HUES48 (cell line): ENCODE measurements around the gene PAFAH2.

Experiments
- H3K27ac ChIP-seq: one replicate; pipeline ENCODE4 v1.7.0; 2013; ENCODE audit warnings: low read depth, low read length, inconsistent platforms
- H3K27me3 ChIP-seq: 2 replicates; pipeline ENCODE4 v1.6.1; 2013; ENCODE audit warnings: mild to moderate bottlenecking, low read length; ENCODE audit not compliant: control insufficient read depth, insufficient read depth
- H3K36me3 ChIP-seq: 2 replicates; pipeline ENCODE4 v1.6.1; 2013; ENCODE audit warnings: low read length; ENCODE audit not compliant: control insufficient read depth, insufficient read depth
- H3K4me1 ChIP-seq: 2 replicates; pipeline ENCODE4 v1.6.1; 2013; ENCODE audit warnings: mild to moderate bottlenecking, low read length; ENCODE audit not compliant: control insufficient read depth, insufficient read depth
- H3K4me3 ChIP-seq: 2 replicates; pipeline ENCODE4 v1.5.1; 2013; ENCODE audit warnings: mild to moderate bottlenecking, low read depth, low read length
- H3K9ac ChIP-seq: 2 replicates; pipeline ENCODE4 v1.6.1; 2013; ENCODE audit warnings: mild to moderate bottlenecking, low read depth, low read length, moderate library complexity
- H3K9me3 ChIP-seq: 2 replicates; pipeline ENCODE4 v1.6.1; 2013; ENCODE audit warnings: low read length; ENCODE audit not compliant: control insufficient read depth, insufficient read depth

PAFAH2 gene

GRCh38 chr1:26005434-26006105 lies 7.7 kb upstream of the PAFAH2 start:
- H3K4me3 ChIP-seq = no peak overlapping the region
- H3K9me3 ChIP-seq = no peaks in the 10 kb centered on the region
- H3K36me3 ChIP-seq = no peaks in the 10 kb centered on the region
- H3K27me3 ChIP-seq = no peaks in the 10 kb centered on the region
- peaks cover under 1% of the 10 kb centered on the region; the same call in 1 of the 2 replicates for H3K4me1 ChIP-seq
- H3K9ac ChIP-seq = no peak overlapping the region
- no peak overlapping the region for H3K27ac ChIP-seq

- Histone ChIP-seq H3K9me3 (no peaks in the 10 kb centered on the region), H3K9ac (no peak overlapping the region), H3K27ac (no peak overlapping the region)
These were observed 5.9 kb upstream of the PAFAH2 start for GRCh38 chr1:26003756-26004155.

GRCh38 chr1:26003262-26003661 lies 5.4 kb upstream of the PAFAH2 start:
- Histone ChIP-seq H3K9me3 (no peaks in the 10 kb centered on the region), H3K4me1 (peaks cover 7% of the 10 kb centered on the region), H3K9ac (no peak overlapping the region), H3K4me3 (no peak overlapping the region), H3K27ac (no peak overlapping the region), H3K27me3 (no peaks in the 10 kb centered on the region), H3K36me3 (no peaks in the 10 kb centered on the region)

More at GRCh38 chr1:26003756-26004155, 5.9 kb upstream of the PAFAH2 start:
- Histone ChIP-seq H3K27me3 (no peaks in the 10 kb centered on the region), H3K4me1 (peaks cover 2% of the 10 kb centered on the region), H3K4me3 (no peak overlapping the region), H3K36me3 (no peaks in the 10 kb centered on the region)

- peaks cover 14% of the 10 kb centered on the region for H3K4me1 ChIP-seq
- no peaks in the 10 kb centered on the region for H3K36me3 ChIP-seq
- H3K27ac ChIP-seq = no peak overlapping the region
- no peaks in the 10 kb centered on the region for H3K9me3 ChIP-seq
- H3K9ac ChIP-seq = no peak overlapping the region
- H3K27me3 ChIP-seq = no peaks in the 10 kb centered on the region
- H3K4me3 ChIP-seq = no peak overlapping the region
These were observed 1.4 kb upstream of the PAFAH2 start for GRCh38 chr1:25999041-25999800.

GRCh38 chr1:25996966-25997827 lies 666 bp downstream of the PAFAH2 start:
- no peaks in the 10 kb centered on the region for H3K27me3 ChIP-seq
- H3K4me3 ChIP-seq = peak overlapping the region; percentile 79
- H3K36me3 ChIP-seq = no peaks in the 10 kb centered on the region
- peak overlapping the region; percentile 76 for H3K27ac ChIP-seq
- peak overlapping the region; percentile 66 for H3K9ac ChIP-seq
- H3K9me3 ChIP-seq = no peaks in the 10 kb centered on the region
- peaks cover 18% of the 10 kb centered on the region for H3K4me1 ChIP-seq

GRCh38 chr1:25994402-25995150 lies 3.3 kb downstream of the PAFAH2 start:
- Histone ChIP-seq H3K27me3 (no peaks in the 10 kb centered on the region), H3K9ac (no peak overlapping the region), H3K27ac (no peak overlapping the region), H3K9me3 (no peaks in the 10 kb centered on the region), H3K4me3 (no peak overlapping the region), H3K36me3 (peaks cover 3% of the 10 kb centered on the region; the same call in 1 of the 2 replicates), H3K4me1 (peaks cover 18% of the 10 kb centered on the region)

GRCh38 chr1:25993197-25993951 lies 4.5 kb downstream of the PAFAH2 start:
- H3K4me1 ChIP-seq = peaks cover 12% of the 10 kb centered on the region
- H3K4me3 ChIP-seq = no peak overlapping the region
- H3K27ac ChIP-seq = peak overlapping the region; percentile 22
- no peaks in the 10 kb centered on the region for H3K27me3 ChIP-seq
- no peak overlapping the region for H3K9ac ChIP-seq
- peaks cover 11% of the 10 kb centered on the region; the same call in 1 of the 2 replicates for H3K36me3 ChIP-seq
- H3K9me3 ChIP-seq = no peaks in the 10 kb centered on the region

GRCh38 chr1:25992689-25993171 lies 5.1 kb downstream of the PAFAH2 start:
- no peak overlapping the region for H3K9ac ChIP-seq
- no peaks in the 10 kb centered on the region for H3K9me3 ChIP-seq
- H3K4me3 ChIP-seq = no peak overlapping the region
- H3K27ac ChIP-seq = no peak overlapping the region
- no peaks in the 10 kb centered on the region for H3K27me3 ChIP-seq
- peaks cover 11% of the 10 kb centered on the region; the same call in 1 of the 2 replicates for H3K4me1 ChIP-seq
- peaks cover 17% of the 10 kb centered on the region; the same call in 1 of the 2 replicates for H3K36me3 ChIP-seq

GRCh38 chr1:25991937-25992688 lies 5.8 kb downstream of the PAFAH2 start:
- Histone ChIP-seq H3K27ac (no peak overlapping the region), H3K27me3 (no peaks in the 10 kb centered on the region), H3K4me1 (peaks cover 9% of the 10 kb centered on the region; the same call in 1 of the 2 replicates), H3K9ac (no peak overlapping the region), H3K36me3 (peaks cover 23% of the 10 kb centered on the region), H3K9me3 (no peaks in the 10 kb centered on the region), H3K4me3 (no peak overlapping the region)
